Measurements from ENCODE around the gene CNOT10. TPM values are rescaled to one million over a fixed set of nuclear protein-coding genes. Genes with fewer than 3 reads are reported as not detected.
"Not testable (repeated sequence)": the region's sequence is repeated elsewhere in the genome, so short reads cannot be mapped to it uniquely, and the experiment has no call there.

The CNOT10 gene
- total RNA-seq, 1 donor from 2014 or later, result 28.7 TPM

- no peaks in the 10 kb centered on the region for H3K9me3 ChIP-seq
- TF ChIP-seq POLR2A (IDR thresholded peaks at IDR 0.05), result no peak
- TF ChIP-seq CTCF (IDR thresholded peaks at IDR 0.05), result no peak
- TF ChIP-seq POLR2AphosphoS5 (IDR thresholded peaks at IDR 0.05; ENCODE audit: insufficient read depth in 1 of 2, low read depth in 1 of 2), result no peak
- no peak overlapping the region for H3K27ac ChIP-seq
Observed at GRCh38 chr3:32643816-32644215, 41.2 kb upstream of the CNOT10 start.

GRCh38 chr3:32644380-32644779, 40.6 kb upstream of the CNOT10 start:
- intact Hi-C loops (cut with DNase I), result no loop called here
- Histone ChIP-seq H3K4me3 (no peak overlapping the region), H3K9me3 (no peaks in the 10 kb centered on the region), H3K27ac (no peak overlapping the region), H3K4me1 (no peaks in the 10 kb centered on the region), H3K27me3 (no peaks in the 10 kb centered on the region), H3K36me3 (no peaks in the 10 kb centered on the region)
- no peak for DNase-seq (ENCODE audit: extremely low spot score in 2 of 2)
- TF ChIP-seq CTCF (IDR thresholded peaks at IDR 0.05) (no peak), POLR2AphosphoS5 (IDR thresholded peaks at IDR 0.05; ENCODE audit: insufficient read depth in 1 of 2, low read depth in 1 of 2) (no peak), POLR2A (IDR thresholded peaks at IDR 0.05) (no peak)

More at GRCh38 chr3:32643816-32644215, 41.2 kb upstream of the CNOT10 start:
- Histone ChIP-seq H3K36me3 (no peaks in the 10 kb centered on the region), H3K27me3 (no peaks in the 10 kb centered on the region), H3K4me3 (no peak overlapping the region), H3K4me1 (no peaks in the 10 kb centered on the region)
- intact Hi-C loops (cut with DNase I), result no loop called here
- no peak for DNase-seq (ENCODE audit: extremely low spot score in 2 of 2)

- Histone ChIP-seq H3K9me3 (no peaks in the 10 kb centered on the region), H3K4me1 (no peaks in the 10 kb centered on the region), H3K27ac (no peak overlapping the region), H3K36me3 (no peaks in the 10 kb centered on the region), H3K4me3 (no peak overlapping the region), H3K27me3 (no peaks in the 10 kb centered on the region)
- no peak for DNase-seq (ENCODE audit: extremely low spot score in 2 of 2)
- intact Hi-C loops (cut with DNase I), result no loop called here
- no peak for TF ChIP-seq POLR2A (IDR thresholded peaks at IDR 0.05)
- TF ChIP-seq CTCF (IDR thresholded peaks at IDR 0.05), result no peak
- TF ChIP-seq POLR2AphosphoS5 (IDR thresholded peaks at IDR 0.05; ENCODE audit: insufficient read depth in 1 of 2, low read depth in 1 of 2), result no peak
Observed at GRCh38 chr3:32646761-32647160, 38.2 kb upstream of the CNOT10 start.

- H3K36me3 ChIP-seq; DNase-seq (ENCODE audit: extremely low spot score in 2 of 2); H3K27ac ChIP-seq; H3K9me3 ChIP-seq; H3K4me1 ChIP-seq; H3K27me3 ChIP-seq; H3K4me3 ChIP-seq; intact Hi-C loops (cut with DNase I): not testable (repeated sequence)
Observed at GRCh38 chr3:32652337-32653100, 32.5 kb upstream of the CNOT10 start.

- Histone ChIP-seq H3K27me3 (no peaks in the 10 kb centered on the region), H3K27ac (no peak overlapping the region), H3K4me3 (no peak overlapping the region), H3K36me3 (no peaks in the 10 kb centered on the region), H3K4me1 (no peaks in the 10 kb centered on the region), H3K9me3 (no peaks in the 10 kb centered on the region)
- no peak for DNase-seq (ENCODE audit: extremely low spot score in 2 of 2)
- intact Hi-C loops (cut with DNase I), result no loop called here
- TF ChIP-seq POLR2A (IDR thresholded peaks at IDR 0.05) (no peak), POLR2AphosphoS5 (IDR thresholded peaks at IDR 0.05; ENCODE audit: insufficient read depth in 1 of 2, low read depth in 1 of 2) (no peak), CTCF (IDR thresholded peaks at IDR 0.05) (no peak)
Observed at GRCh38 chr3:32655167-32655566, 29.8 kb upstream of the CNOT10 start.

Data from vagina (tissue), 2 donors.